GM12873 (cell line): ENCODE measurements around the gene SLC6A18.

Source experiments
- CTCF ChIP-seq: IDR thresholded peaks from 2 replicates; pipeline ENCODE4 v1.5.1; 2012; ENCODE audit warnings: low read depth, mild to moderate bottlenecking, moderate library complexity, low read length, control low read depth; ENCODE audit not compliant: insufficient read depth; ENCODE audit errors: missing control alignments

The SLC6A18 gene

DNA sequence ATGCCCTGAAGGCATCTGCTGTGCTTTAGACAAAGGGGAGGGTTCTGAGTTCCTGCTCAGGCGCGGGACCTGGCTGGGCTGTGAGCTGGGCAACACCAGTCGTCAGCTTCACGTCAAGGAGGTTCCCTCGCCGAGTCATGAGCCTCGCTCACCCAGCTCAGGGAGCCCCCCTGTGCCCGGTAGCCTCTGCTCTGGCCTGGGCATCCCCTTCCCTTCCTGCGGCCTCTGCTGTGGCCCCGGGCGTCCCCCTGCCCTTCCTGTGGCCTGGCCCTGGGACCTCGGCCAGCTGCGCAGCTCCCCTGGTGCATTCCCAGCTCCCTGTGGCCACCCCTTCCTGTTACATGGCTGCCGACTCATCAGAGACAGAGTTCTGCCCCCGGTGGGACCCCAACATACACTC lies 39.8 kb downstream of the SLC6A18 start:
- no peak for TF ChIP-seq CTCF

DNA sequence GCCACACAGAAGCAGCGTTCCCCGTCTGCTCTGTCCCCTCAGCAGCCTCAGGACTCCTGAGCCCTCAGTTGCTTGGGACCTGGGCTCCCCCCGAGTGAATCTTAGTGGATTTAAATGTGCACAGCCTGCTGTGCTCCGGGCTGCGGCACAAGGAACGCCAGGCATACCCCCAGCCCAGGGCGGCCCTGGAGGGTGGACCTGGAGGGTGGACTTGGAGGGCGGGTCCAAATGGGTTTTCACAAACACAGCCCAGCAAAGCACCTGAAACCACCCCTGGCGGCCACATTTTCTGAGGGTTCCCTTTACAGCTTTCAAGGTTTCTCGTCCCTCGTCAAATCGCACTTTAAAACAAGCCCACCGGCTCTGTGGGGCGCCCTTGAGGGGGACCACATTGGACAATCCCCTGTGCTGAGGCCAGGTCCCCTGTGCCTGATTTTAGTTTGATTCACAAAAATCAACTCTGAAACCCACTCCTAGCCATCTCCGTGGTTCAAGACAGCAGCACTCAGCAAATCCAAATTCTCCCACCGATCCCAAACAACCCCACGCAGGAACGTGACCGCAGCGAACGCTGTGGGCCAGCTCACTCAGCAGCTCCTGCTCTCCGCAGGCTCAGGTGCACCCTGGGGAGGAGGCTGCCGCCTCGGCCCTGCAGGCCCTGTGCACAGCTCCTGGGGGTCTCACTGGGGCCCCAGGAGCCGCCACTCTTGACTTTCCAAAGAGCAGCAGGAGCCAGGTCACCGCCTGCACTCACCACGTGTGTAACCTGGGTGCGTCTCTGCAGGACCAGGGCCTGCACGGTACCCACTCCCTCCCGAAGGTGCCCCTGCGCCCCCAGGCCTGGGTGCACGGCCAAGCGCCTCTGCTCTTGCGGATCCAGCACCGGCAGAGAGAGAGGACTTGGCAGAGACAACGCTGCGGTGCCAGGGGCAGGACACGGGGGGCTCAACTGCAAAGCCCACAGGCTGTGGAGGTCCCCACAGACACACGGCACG lies 40.6 kb downstream of the SLC6A18 start:
- TF ChIP-seq CTCF: no peak

DNA sequence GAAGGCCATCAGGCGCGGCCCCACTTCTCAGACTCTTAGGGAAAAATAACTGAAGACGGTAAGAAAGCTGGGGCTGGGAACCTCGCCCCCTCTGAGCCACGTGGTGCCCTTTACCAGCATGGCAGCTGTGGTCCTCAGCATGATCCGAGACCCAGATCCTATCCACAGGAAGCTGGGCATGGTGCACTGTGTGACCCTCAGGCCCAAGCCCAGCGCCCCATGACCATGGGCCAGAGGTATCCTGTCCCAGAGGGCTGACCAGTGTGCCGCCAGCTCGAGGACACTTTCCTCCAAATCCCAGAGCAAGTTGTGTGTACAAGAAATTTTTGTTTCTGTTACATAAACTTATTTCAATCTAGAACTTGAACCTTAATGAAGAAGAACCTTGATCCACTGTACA lies 41.6 kb downstream of the SLC6A18 start:
- no peak for TF ChIP-seq CTCF

- no peak for TF ChIP-seq CTCF
Measured at GRCh38 chr5:1268056-1268455, 42.9 kb downstream of the SLC6A18 start.

GRCh38 chr5:1268666-1269065 lies 43.5 kb downstream of the SLC6A18 start:
- TF ChIP-seq CTCF: no peak

DNA sequence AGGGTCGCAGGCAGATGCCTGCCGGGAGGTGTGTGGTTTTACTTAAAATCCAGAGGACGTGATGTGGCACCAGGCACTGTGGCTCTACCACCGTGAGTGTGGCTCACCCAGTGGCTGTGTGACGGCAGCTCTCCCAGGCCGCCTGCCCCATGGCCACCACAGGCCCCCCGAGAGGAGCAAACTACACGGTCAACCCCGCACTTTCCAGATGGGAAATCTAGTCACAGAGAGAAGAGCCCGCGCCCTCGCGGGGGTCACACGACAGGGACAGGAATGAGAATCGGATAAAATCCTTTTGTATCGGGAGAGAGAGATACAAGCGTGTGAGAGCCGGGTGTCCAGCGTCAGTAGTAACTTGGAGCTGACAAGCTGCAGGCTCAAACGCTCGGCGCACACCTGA lies 45.2 kb downstream of the SLC6A18 start:
- TF ChIP-seq CTCF: no peak

DNA sequence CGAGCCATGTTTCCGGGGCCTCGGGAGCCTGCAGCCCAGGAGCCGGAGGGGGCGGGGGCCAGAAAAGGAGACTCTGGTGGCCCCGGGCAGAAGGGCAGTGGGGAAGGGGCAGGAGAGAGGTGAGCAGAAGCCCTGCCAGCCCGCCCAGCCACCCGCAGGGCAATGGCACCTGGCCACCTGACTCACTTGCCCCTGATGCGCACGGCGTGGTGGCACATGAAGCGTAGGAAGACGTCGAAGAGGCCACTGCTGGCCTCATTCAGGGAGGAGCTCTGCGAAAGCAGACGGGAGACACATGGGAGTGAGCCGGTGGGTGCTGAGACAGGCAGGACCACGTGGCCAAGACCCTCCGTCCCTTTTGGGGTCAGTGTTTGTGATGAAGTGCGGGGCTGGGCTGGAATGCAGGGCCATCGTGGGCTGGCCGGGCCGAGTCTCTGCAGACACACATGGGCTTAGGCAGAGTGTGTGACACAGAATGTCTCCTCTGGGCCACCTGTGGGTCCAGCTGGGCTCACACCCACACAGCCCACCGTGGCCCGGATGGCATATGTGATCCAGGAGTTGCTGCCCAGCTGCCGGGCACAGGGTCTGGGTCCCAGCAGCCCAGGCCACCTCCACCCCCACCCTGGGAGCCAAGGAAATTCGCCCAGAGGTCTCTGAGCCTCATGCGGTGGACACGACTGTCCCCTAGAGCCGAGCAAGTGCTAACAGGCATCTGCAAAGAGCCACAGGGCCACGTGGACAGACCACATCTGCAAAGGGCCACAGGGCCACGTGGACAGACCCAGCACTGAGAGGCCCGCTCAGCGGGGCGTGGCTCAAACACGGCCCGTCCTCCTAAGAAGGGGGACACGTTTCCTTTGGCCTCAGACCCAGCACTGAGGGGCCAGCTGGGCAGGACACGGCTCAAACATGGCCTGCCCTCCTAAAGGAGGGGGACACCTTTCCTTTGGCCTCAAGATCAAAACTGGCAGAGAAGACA lies 46.0 kb downstream of the SLC6A18 start:
- no peak for TF ChIP-seq CTCF
